Hypothalamus (tissue), 51 donors: Measurements from ENCODE around the gene PRELID3B.

ENCODE experiments used
- DNase-seq, 51 donors: peaks; one replicate each; lab custom pipeline; 2025; lab: John Stamatoyannopoulos, UW

Gene PRELID3B

GRCh38 chr20:59000326-59000725 lies 42.3 kb downstream of the PRELID3B start:
- no peak for DNase-seq

- DNase-seq, result no peak
These were observed 43.9 kb downstream of the PRELID3B start for GRCh38 chr20:58998656-58999055.

- DNase-seq, result no peak
These were observed 45.3 kb downstream of the PRELID3B start for GRCh38 chr20:58997141-58997770.

GRCh38 chr20:58996226-58996611 lies 46.4 kb downstream of the PRELID3B start:
- DNase-seq, result no peak

GRCh38 chr20:58995461-58996225 lies 46.9 kb downstream of the PRELID3B start:
- no peak for DNase-seq

- DNase-seq, result no peak
These were observed 48.0 kb downstream of the PRELID3B start for GRCh38 chr20:58994390-58995159.

- DNase-seq, result no peak
These were observed 49.0 kb downstream of the PRELID3B start for GRCh38 chr20:58993332-58994248.

- no peak for DNase-seq
These were observed 49.7 kb downstream of the PRELID3B start for GRCh38 chr20:58992911-58993310.

- DNase-seq, result no peak
These were observed 50.9 kb downstream of the PRELID3B start for GRCh38 chr20:58991715-58992114.

- DNase-seq, result no peak
These were observed 51.7 kb downstream of the PRELID3B start for GRCh38 chr20:58990651-58991445.

- DNase-seq, result no peak
These were observed 53.4 kb downstream of the PRELID3B start for GRCh38 chr20:58989196-58989595.

GRCh38 chr20:58988565-58988882 lies 54.1 kb downstream of the PRELID3B start:
- no peak for DNase-seq

- no peak for DNase-seq
These were observed 54.6 kb downstream of the PRELID3B start for GRCh38 chr20:58987790-58988564.

GRCh38 chr20:58986968-58987517 lies 55.5 kb downstream of the PRELID3B start:
- no peak for DNase-seq

GRCh38 chr20:58986286-58986967 lies 56.2 kb downstream of the PRELID3B start:
- no peak for DNase-seq

GRCh38 chr20:58985656-58986055 lies 56.9 kb downstream of the PRELID3B start:
- no peak for DNase-seq

- no peak for DNase-seq
These were observed 57.9 kb downstream of the PRELID3B start for GRCh38 chr20:58984691-58985090.
